B cell (primary cell): ENCODE results near the gene NR1D1. TPM values are rescaled to one million over a fixed set of nuclear protein-coding genes. Genes with fewer than 3 reads are reported as not detected.

Experiments used
- ATAC-seq: fragments of 200-7000 bp; cut with Tn5 transposase; one replicate; pipeline ENCODE4 v1.10.0; 2021; ENCODE audit warnings: low read depth, mild to moderate bottlenecking, moderate number of reproducible peaks, moderate library complexity
- CTCF ChIA-PET: fragments of 350-600 bp; sonication (Branson Sonifier 250); formaldehyde crosslinking; loops from one replicate; lab custom pipeline; 2021; ENCODE audit warnings: antibody characterized with exemption, inconsistent platforms; lab: Charles Lee
- POLR2A ChIA-PET: fragments of 350-600 bp; sonication (Branson Sonifier 250); formaldehyde crosslinking; loops from one replicate; lab custom pipeline; 2021; ENCODE audit warnings: antibody characterized with exemption; lab: Charles Lee
- DNase-seq: peaks from one replicate; pipeline ENCODE4 v3.0.0; 2013
- H2AFZ ChIP-seq: 2 replicates; pipeline ENCODE4 v1.6.1; 2012; ENCODE audit warnings: mild to moderate bottlenecking, low read depth, low read length; ENCODE audit not compliant: insufficient read depth, poor library complexity, severe bottlenecking
- H3K27ac ChIP-seq, 2 donors: 1 replicate in 1 of 2; 2 replicates in 1 of 2; pipeline ENCODE4 v1.5.1; 2012 to 2013; ENCODE audit warnings: low read length in 2 of 2, mild to moderate bottlenecking in 2 of 2, moderate library complexity in 1 of 2
- H3K27me3 ChIP-seq, 4 experiments: fragments of 200-600 bp in 1 of 4; sonication (generic) in 1 of 4; replicated peaks in 1 of 4; 1 replicate in 2 of 4; 2 replicates in 2 of 4; pipeline versions ENCODE4 v1.6.1 to v1.7.0; 2013 to 2016; ENCODE audit warnings: low read length in 3 of 4, mild to moderate bottlenecking in 2 of 4, mixed read lengths in 1 of 4, moderate library complexity in 1 of 4; ENCODE audit not compliant: insufficient read depth in 4 of 4, control insufficient read depth in 3 of 4; ENCODE audit errors: control extremely low read depth in 1 of 4
- H3K36me3 ChIP-seq, 2 experiments: replicated peaks in 1 of 2; 1 replicate in 1 of 2; 2 replicates in 1 of 2; pipeline versions ENCODE4 v1.6.1 to v1.7.1; 2013; ENCODE audit warnings: low read length in 1 of 2; ENCODE audit not compliant: insufficient read depth in 2 of 2, control insufficient read depth in 1 of 2; ENCODE audit errors: control extremely low read depth in 1 of 2, extremely low read depth in 1 of 2
- H3K4me1 ChIP-seq, 2 donors: fragments of 200-600 bp in 1 of 2; sonication (generic) in 1 of 2; 1 replicate in 1 of 2; 2 replicates in 1 of 2; pipeline versions ENCODE4 v1.5.1 to v1.6.1; 2013 to 2017; ENCODE audit warnings: low read length in 2 of 2; ENCODE audit not compliant: control insufficient read depth in 2 of 2, insufficient read depth in 2 of 2
- H3K4me2 ChIP-seq: replicated peaks from 2 replicates; pipeline ENCODE3; 2012; ENCODE audit warnings: mild to moderate bottlenecking, low read depth, low read length; ENCODE audit not compliant: poor library complexity, severe bottlenecking
- H3K4me3 ChIP-seq, 5 experiments: fragments of 200-600 bp in 1 of 5; sonication (generic) in 1 of 5; 1 replicate in 3 of 5; 2 replicates in 2 of 5; pipeline versions ENCODE4 v1.5.1 to v1.7.0; 2011 to 2016; ENCODE audit warnings: low read length in 4 of 5, mild to moderate bottlenecking in 4 of 5, low read depth in 2 of 5, control low read depth in 1 of 5, moderate library complexity in 1 of 5; ENCODE audit not compliant: insufficient read depth in 1 of 5; ENCODE audit errors: control extremely low read depth in 1 of 5, extremely low read depth in 1 of 5
- H3K79me2 ChIP-seq: fragments of 200-600 bp; sonication (generic); one replicate; pipeline ENCODE4 v1.6.0; 2016; ENCODE audit warnings: low read length; ENCODE audit not compliant: control insufficient read depth, insufficient read depth
- H3K9ac ChIP-seq: fragments of 200-600 bp; sonication (generic); 2 replicates; pipeline ENCODE4 v1.6.1; 2017; ENCODE audit warnings: mild to moderate bottlenecking, low read length, moderate library complexity
- H3K9me3 ChIP-seq, 3 donors: one replicate each; pipeline versions ENCODE4 v1.6.1 to v1.7.1; 2013; ENCODE audit warnings: low read length in 2 of 3; ENCODE audit not compliant: control insufficient read depth in 2 of 3, insufficient read depth in 1 of 3; ENCODE audit errors: control extremely low read depth in 1 of 3
- H4K20me1 ChIP-seq: 2 replicates; pipeline ENCODE4 v1.6.0; 2012; ENCODE audit warnings: mild to moderate bottlenecking, low read length; ENCODE audit not compliant: insufficient read depth, control insufficient read depth, poor library complexity, severe bottlenecking
- H3K27ac Mint-ChIP-seq: one replicate; pipeline ENCODE4 v1.8.0; 2021; ENCODE audit warnings: mixed read lengths
- H3K27me3 Mint-ChIP-seq: one replicate; pipeline ENCODE4 v1.8.0; 2021; ENCODE audit warnings: mixed read lengths
- H3K4me1 Mint-ChIP-seq: one replicate; pipeline ENCODE4 v1.8.0; 2021; ENCODE audit warnings: mixed read lengths
- H3K4me3 Mint-ChIP-seq: one replicate; pipeline ENCODE4 v1.8.0; 2021; ENCODE audit warnings: mixed read lengths
- H3K9me3 Mint-ChIP-seq: one replicate; pipeline ENCODE4 v1.8.0; 2022; ENCODE audit warnings: mixed read lengths; ENCODE audit not compliant: insufficient read depth
- EZH2 ChIP-seq: IDR thresholded peaks from 2 replicates; pipeline ENCODE4 v1.6.1; 2012; ENCODE audit warnings: borderline replicate concordance, low read depth, mild to moderate bottlenecking, moderate library complexity, low read length; ENCODE audit not compliant: insufficient read depth, poor library complexity, severe bottlenecking
- WGBS: methylation state at CpG from one replicate; pipeline ENCODE4 v1.1.5; 2013; ENCODE audit warnings: missing lambda C conversion rate; ENCODE audit not compliant: insufficient coverage; 5-methylcytosine and 5-hydroxymethylcytosine counted together
- intact Hi-C: fragments of 100-400 bp; cut with micrococcal nuclease; formaldehyde crosslinking; loops from one replicate; pipeline ENCODE4 v1.10.0; 2022
- polyA plus RNA-seq: library from polyadenylated mRNA; depleted of rRNA; stranded (reverse); fragments of >200 nt; gene quantifications from 2 replicates; pipeline ENCODE4 v1.2.3, GENCODE V29; 2012
- total RNA-seq, 2 donors: library from RNA; stranded (reverse); fragments of 120-200 nt in 1 of 2; gene quantifications; 1 replicate in 1 of 2; 2 replicates in 1 of 2; pipeline versions ENCODE4 v1.2.3 to v1.2.4, GENCODE V29; 2013 to 2022
- TF ChIP-seq, protein P1 (sequence below): fragments of 200-600 bp; IDR thresholded peaks from one replicate; pipeline ENCODE4 v1.8.0; 2022; ENCODE audit warnings: antibody characterized with exemption, mild to moderate bottlenecking

Gene NR1D1
- total and polyA plus RNA-seq, 2 donors (not counting 1 experiment from before 2014, with no cell fraction given): 6.7 to 7.7 TPM

DNA sequence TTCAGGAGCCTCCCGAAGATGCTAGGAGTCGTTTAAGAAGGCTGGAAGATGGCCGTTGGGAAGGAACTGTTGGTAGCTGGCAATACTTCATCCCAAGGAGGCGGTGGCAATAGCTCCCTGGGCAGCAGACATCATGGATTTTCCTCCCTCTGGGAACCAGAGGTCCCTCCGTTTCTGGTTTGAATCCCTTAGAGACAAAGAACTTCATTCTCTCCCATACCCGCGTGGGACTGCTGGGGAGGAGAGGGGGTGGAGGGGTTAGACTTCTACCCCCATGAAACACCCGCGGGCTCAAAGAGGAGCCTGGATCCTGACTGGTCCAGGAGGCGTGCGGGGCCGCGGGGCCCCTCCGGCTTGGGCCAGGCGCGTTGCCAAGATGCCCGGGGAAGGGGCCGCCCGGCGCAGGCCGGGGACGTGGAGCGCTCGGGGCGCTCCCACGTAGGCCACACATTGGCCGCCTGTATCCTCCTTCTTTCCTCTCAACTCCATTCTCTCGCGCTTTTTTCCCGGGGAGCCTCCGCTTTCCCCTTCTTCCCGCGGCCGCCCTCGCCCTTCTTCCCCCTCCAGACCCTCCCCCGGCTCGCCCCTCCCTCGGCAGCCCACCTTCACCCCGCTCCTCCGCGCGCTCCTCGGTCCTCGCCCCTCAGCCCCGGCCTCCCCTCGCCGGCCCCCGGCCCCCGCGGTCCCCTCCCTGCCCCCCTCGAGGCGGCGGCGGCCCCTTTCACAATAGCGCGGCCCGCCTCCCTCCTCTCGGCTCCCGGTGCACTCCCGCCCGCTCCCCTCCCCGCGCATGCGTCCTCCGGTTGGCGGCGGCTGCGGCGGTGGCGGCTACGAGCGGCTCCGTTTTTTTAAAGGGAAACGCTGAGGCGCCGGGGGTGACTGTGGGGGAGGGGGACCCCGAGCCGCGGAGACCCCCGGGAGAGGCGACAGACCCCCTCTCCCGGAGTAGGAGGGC lies 21.1 kb upstream of the NR1D1 start, which contains the start of gene MSL1:
TSS of gene MSL1 (plus strand) at position 791 of the 955 bp plus-strand sequence. CDS start 642 bp downstream, outside the sequence.
- Histone ChIP-seq H3K4me3 (peak within 1 kb of the TSS; percentile 50 to 81 (median 77)), H3K27ac (peak within 1 kb of the TSS; percentile 55 to 79), H3K36me3 (no peaks in the 10 kb centered on the region), H3K27me3 (no peaks in the 10 kb centered on the region), H3K4me1 (peaks cover 21 to 23% of the 10 kb centered on the region in 2 donors), H3K9me3 (no peaks in the 10 kb centered on the region), H4K20me1 (peaks cover 4% of the 10 kb centered on the region), H3K4me2 (peak within 1 kb of the TSS; percentile 99), H3K79me2 (peaks cover 36% of the 10 kb centered on the region), H3K9ac (peak within 1 kb of the TSS; percentile 69), H2AFZ (peak within 1 kb of the TSS; percentile 94)
- WGBS: 1% methylated on average over 53 of the region's 82 CpGs
- intact Hi-C loops: loop anchor here (1.0 kb wide), 2 partner anchors 8 to 19 kb away; partner anchors contain the start of gene CASC3
- H3K27ac Mint-ChIP-seq: peak within 1 kb of the TSS; percentile 82
- ATAC-seq: peak; percentile 71
- ChIA-PET POLR2A (interaction anchor here (0.6 to 3.5 kb wide), 6 partner anchors 8 to 445 kb away, joined by 4 to 56 read pairs (median 10); partner anchors contain the start of genes CASC3 and NR1D1), CTCF (interaction anchor here (0.7 to 5.1 kb wide), 7 partner anchors 9 to 97 kb away, joined by 3 to 70 read pairs (median 6); partner anchors contain the start of gene CASC3)
- H3K9me3 Mint-ChIP-seq: no peaks in the 10 kb centered on the region
- DNase-seq: peak; percentile 90
- TF ChIP-seq, protein P1, sequence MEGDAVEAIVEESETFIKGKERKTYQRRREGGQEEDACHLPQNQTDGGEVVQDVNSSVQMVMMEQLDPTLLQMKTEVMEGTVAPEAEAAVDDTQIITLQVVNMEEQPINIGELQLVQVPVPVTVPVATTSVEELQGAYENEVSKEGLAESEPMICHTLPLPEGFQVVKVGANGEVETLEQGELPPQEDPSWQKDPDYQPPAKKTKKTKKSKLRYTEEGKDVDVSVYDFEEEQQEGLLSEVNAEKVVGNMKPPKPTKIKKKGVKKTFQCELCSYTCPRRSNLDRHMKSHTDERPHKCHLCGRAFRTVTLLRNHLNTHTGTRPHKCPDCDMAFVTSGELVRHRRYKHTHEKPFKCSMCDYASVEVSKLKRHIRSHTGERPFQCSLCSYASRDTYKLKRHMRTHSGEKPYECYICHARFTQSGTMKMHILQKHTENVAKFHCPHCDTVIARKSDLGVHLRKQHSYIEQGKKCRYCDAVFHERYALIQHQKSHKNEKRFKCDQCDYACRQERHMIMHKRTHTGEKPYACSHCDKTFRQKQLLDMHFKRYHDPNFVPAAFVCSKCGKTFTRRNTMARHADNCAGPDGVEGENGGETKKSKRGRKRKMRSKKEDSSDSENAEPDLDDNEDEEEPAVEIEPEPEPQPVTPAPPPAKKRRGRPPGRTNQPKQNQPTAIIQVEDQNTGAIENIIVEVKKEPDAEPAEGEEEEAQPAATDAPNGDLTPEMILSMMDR: no peak
- TF ChIP-seq EZH2: no peak
- H3K27me3 Mint-ChIP-seq: no peaks in the 10 kb centered on the region
- H3K4me1 Mint-ChIP-seq: peaks cover 32% of the 10 kb centered on the region
- peak within 1 kb of the TSS; percentile 86 for H3K4me3 Mint-ChIP-seq
